GM12874 (cell line): ENCODE measurements around the gene PLCZ1.

Source experiments
- TF ChIP-seq, protein P1 (sequence below): IDR thresholded peaks from 2 replicates; pipeline ENCODE4 v1.5.1; 2011; ENCODE audit warnings: low read depth, mild to moderate bottlenecking, control low read depth, low read length, moderate library complexity; ENCODE audit not compliant: insufficient read depth

Gene PLCZ1

DNA sequence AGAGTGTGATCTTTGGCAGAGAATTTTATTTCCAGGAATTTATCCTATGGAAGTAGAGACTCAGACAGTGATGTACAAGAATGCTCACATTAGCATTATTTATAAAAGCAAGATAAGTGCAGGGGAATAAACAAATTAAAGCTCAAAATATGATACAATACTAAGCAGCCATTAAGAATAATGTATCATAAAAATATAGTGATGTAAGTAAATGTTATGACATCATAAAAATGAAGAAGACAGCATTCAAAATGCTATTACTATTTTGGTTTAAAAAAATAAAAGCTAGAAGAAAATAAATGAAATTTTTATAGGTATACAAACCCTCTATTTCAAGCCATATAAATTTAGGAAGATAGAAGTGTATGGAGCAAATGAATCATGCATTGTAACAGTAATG is 17.1 kb downstream of the PLCZ1 start:
- TF ChIP-seq, protein P1, sequence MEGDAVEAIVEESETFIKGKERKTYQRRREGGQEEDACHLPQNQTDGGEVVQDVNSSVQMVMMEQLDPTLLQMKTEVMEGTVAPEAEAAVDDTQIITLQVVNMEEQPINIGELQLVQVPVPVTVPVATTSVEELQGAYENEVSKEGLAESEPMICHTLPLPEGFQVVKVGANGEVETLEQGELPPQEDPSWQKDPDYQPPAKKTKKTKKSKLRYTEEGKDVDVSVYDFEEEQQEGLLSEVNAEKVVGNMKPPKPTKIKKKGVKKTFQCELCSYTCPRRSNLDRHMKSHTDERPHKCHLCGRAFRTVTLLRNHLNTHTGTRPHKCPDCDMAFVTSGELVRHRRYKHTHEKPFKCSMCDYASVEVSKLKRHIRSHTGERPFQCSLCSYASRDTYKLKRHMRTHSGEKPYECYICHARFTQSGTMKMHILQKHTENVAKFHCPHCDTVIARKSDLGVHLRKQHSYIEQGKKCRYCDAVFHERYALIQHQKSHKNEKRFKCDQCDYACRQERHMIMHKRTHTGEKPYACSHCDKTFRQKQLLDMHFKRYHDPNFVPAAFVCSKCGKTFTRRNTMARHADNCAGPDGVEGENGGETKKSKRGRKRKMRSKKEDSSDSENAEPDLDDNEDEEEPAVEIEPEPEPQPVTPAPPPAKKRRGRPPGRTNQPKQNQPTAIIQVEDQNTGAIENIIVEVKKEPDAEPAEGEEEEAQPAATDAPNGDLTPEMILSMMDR = no peak

GRCh38 chr12:18719922-18720510 is 17.8 kb downstream of the PLCZ1 start:
- TF ChIP-seq, protein P1 = no peak

DNA sequence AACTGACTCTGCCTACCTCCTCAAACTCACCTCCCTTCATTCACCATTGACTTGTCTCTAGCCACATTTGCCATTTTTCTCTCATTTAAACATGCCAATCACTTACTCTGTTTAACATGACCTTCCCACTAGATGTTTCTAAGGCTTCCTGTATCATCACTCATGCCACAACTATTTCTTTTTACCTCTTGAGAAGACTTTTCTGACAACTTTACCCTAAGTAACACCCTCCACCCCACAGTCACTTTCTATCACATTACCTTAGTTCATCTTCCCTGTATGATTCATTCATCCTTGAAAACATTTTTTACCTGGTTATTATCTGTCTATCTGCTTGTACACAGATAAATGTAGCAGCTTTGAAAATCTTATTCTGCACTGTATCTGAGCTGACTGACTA is 19.4 kb downstream of the PLCZ1 start:
- TF ChIP-seq, protein P1 = no peak

- TF ChIP-seq, protein P1 = no peak
Observed at GRCh38 chr12:18716236-18716635, 21.6 kb downstream of the PLCZ1 start.

DNA sequence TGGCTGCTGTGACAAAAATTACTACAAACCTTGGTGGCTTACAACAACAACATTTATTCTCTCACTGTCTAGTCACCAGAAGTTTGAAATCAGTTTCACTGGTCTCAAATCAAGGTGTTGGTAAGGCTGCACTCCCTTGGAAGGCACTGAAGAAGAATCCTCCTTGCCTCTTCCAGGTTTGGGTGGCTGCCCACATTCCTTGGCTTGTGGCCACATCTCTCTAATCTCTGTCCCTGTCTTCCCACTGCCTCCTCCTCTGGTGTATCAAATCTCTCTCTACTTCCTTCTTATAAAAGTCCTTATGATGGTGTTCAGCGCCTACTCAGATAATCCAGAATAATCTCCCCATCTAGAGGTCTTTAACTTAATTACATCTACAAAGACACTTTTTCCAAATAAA is 31.0 kb downstream of the PLCZ1 start:
- TF ChIP-seq, protein P1 = no peak

DNA sequence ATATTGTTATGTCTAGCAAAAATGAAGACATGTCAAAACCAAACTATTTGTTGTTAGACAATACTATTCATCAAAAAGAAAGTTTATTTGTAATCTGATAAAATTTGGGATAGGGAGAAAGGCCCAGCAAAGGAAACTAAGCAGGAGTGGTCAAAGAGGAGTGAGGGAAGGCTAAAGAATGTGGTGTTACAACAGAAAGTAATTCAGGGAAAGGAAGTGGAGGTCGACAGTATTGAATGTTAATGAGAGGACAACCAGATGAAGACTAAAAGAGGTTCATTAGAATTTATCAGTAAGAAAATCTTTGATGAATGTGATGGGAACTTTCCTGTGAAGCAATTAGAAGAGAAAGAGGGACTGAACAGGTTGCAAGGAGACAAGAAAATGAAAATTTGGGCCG is 33.9 kb downstream of the PLCZ1 start:
- TF ChIP-seq, protein P1 = no peak

DNA sequence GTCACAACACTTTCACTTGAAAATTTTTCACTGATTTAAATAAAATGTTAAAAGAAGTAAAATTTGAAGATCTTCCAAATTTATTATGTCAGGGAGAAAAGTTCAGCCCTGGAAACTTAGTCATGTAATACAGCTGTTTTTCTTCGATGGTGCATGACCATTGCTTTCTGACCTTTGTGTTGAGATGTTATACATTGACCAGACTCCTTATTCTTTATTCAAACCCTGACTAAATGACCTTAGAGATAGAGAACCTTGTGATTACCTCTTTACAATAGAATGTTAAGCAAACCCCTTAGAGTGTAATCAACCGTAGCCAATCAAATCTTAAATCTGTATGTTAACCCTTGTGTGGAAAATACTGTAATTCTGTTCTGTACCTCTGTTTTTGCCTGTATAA is 34.5 kb downstream of the PLCZ1 start:
- TF ChIP-seq, protein P1 = no peak
